A549 (cell line): ENCODE data around the gene SIK3.

Experiments used
- ATOH8 ChIP-seq: fragments of 250-450 bp; sonication (Bioruptor Pico); IDR thresholded peaks from 2 replicates; pipeline ENCODE4 v1.5.0; 2020; ENCODE audit warnings: low read depth, mild to moderate bottlenecking, moderate library complexity
- CHD2 ChIP-seq: fragments of 150-350 bp; IDR thresholded peaks from 2 replicates; pipeline ENCODE4 v1.6.1; 2014; ENCODE audit warnings: low read length; ENCODE audit not compliant: partially characterized antibody
- CTCF ChIP-seq: fragments of >200 bp; sonication (Bioruptor Twin); formaldehyde crosslinking; IDR thresholded peaks from 3 replicates; pipeline ENCODE4 v1.5.1; 2016
- EP300 ChIP-seq, 2 experiments: fragments of >200 bp; sonication (Bioruptor Twin); formaldehyde crosslinking; IDR thresholded peaks; 2 replicates in 1 of 2; 3 replicates in 1 of 2; pipeline ENCODE4 v1.6.1; 2016 to 2017
- JUN ChIP-seq, 2 experiments: fragments of >200 bp; sonication (Bioruptor Twin); formaldehyde crosslinking; IDR thresholded peaks; 2 replicates in 1 of 2; 3 replicates in 1 of 2; pipeline ENCODE4 v1.6.1; 2016 to 2017
- RARB ChIP-seq: fragments of 250-450 bp; sonication (Bioruptor Pico); IDR thresholded peaks from 2 replicates; pipeline ENCODE4 v1.8.0; 2021; ENCODE audit warnings: mild to moderate bottlenecking, moderate library complexity
- REST ChIP-seq: fragments of 200-600 bp; sonication (generic); IDR thresholded peaks from 2 replicates; pipeline ENCODE4 v1.6.1; 2016; ENCODE audit warnings: antibody characterized with exemption, mild to moderate bottlenecking, moderate library complexity
- ZC3H11A ChIP-seq: fragments of 450-650 bp; IDR thresholded peaks from 2 replicates; pipeline ENCODE4 v1.6.1; 2014; ENCODE audit warnings: antibody characterized with exemption, mild to moderate bottlenecking

- TF ChIP-seq CHD2 (no peak), EP300 (IDR thresholded peaks at IDR 0.05) (no peak), ATOH8 (CRISPR knock-in tag) (no peak), CTCF (no peak), JUN (IDR thresholded peaks at IDR 0.05) (no peak), RARB (no peak), REST (no peak), ZC3H11A (no peak)
These were observed 217.1 kb downstream of the SIK3 start for GRCh38 chr11:116881143-116881542.
